Hematopoietic multipotent progenitor cell treated with erythropoietin and hydrocortisone succinate and interleukin-3 and kit ligand, for 4 days (in vitro differentiated cells): ENCODE results near the gene SMTNL2.
"Not testable (repeated sequence)": the region's sequence is repeated elsewhere in the genome, so short reads cannot be mapped to it uniquely, and the experiment has no call there.

ENCODE experiments used
- DNase-seq: peaks from one replicate; pipeline ENCODE4 v3.0.0-alpha.2; 2015

SMTNL2 gene

GRCh38 chr17:4638766-4639165 is 54.4 kb downstream of the SMTNL2 start:
- not testable (repeated sequence) for DNase-seq

GRCh38 chr17:4639301-4640059 is 55.2 kb downstream of the SMTNL2 start:
- DNase-seq = peak; percentile 80

GRCh38 chr17:4640569-4641188 is 56.4 kb downstream of the SMTNL2 start:
- not testable (repeated sequence) for DNase-seq

- DNase-seq = no peak
Measured at GRCh38 chr17:4641297-4642195, 57.2 kb downstream of the SMTNL2 start, which contains the start of gene ALOX15. TSS of gene ALOX15 (minus strand) at chr17:4641678. CDS start at chr17:4641651, 27 bp downstream.

GRCh38 chr17:4642286-4642685 is 58.0 kb downstream of the SMTNL2 start:
- no peak for DNase-seq

GRCh38 chr17:4643676-4644075 is 59.3 kb downstream of the SMTNL2 start:
- no peak for DNase-seq

- DNase-seq = no peak
Measured at GRCh38 chr17:4645642-4646041, 61.3 kb downstream of the SMTNL2 start.

- DNase-seq = peak; percentile 50
Measured at GRCh38 chr17:4648741-4649140, 64.4 kb downstream of the SMTNL2 start.

- DNase-seq = no peak
Measured at GRCh38 chr17:4652997-4653396, 68.7 kb downstream of the SMTNL2 start.

- DNase-seq = not testable (repeated sequence)
Measured at GRCh38 chr17:4655933-4656332, 71.6 kb downstream of the SMTNL2 start.

GRCh38 chr17:4657678-4658077 is 73.3 kb downstream of the SMTNL2 start:
- DNase-seq = peak; percentile 82
